B cell (primary cell): ENCODE measurements around the gene NUDT21.

Experiments used
- CTCF ChIP-seq: fragments of 200-600 bp; IDR thresholded peaks from one replicate; pipeline ENCODE4 v1.8.0; 2022; ENCODE audit warnings: antibody characterized with exemption, mild to moderate bottlenecking
- EZH2 ChIP-seq: IDR thresholded peaks from 2 replicates; pipeline ENCODE4 v1.6.1; 2012; ENCODE audit warnings: borderline replicate concordance, low read depth, mild to moderate bottlenecking, moderate library complexity, low read length; ENCODE audit not compliant: insufficient read depth, poor library complexity, severe bottlenecking

- TF ChIP-seq CTCF (no peak), EZH2 (no peak)
These were observed 6.9 kb upstream of the NUDT21 start for GRCh38 chr16:56457927-56458470.
